Measurements from ENCODE around the gene FBXL20.

Gene FBXL20

DNA sequence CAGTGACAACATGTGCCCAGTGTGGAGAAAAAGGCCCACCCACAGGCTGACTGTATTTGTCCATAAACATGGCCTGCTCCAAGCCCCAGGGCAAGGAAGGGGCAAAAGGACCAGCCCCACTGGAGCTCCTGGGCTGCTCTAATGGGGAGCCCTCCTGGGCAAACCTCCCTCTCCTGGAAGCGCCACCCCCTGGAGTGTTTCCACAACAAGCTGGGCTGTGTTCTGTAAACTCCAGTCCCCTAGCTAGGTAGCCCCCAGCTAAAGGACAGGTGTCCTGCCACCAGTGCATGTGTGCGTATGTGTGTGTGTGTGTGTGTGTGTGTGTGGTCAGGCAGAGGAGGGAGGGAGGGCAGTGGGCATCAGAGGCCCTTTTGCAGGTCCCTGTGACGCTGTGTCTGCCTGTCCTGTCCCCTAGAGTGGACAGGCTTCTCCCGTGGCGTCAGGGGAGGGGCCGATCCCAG lies 164.4 kb downstream of the FBXL20 start (continued):
- TF ChIP-seq ZNF121 (tag by site-specific recombination; IDR thresholded peaks at IDR 0.05): no peak
- TF ChIP-seq ZNF404 (tag by site-specific recombination; IDR thresholded peaks at IDR 0.05): no peak
- TF ChIP-seq, protein P1, sequence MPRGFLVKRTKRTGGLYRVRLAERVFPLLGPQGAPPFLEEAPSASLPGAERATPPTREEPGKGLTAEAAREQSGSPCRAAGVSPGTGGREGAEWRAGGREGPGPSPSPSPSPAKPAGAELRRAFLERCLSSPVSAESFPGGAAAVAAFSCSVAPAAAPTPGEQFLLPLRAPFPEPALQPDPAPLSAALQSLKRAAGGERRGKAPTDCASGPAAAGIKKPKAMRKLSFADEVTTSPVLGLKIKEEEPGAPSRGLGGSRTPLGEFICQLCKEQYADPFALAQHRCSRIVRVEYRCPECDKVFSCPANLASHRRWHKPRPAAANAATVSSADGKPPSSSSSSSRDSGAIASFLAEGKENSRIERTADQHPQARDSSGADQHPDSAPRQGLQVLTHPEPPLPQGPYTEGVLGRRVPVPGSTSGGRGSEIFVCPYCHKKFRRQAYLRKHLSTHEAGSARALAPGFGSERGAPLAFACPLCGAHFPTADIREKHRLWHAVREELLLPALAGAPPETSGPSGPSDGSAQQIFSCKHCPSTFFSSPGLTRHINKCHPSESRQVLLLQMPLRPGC (tag by site-specific recombination; IDR thresholded peaks at IDR 0.05): no peak
- TF ChIP-seq ZNF169 (tag by site-specific recombination; IDR thresholded peaks at IDR 0.05): no peak
- no peak for TF ChIP-seq ZNF350 (tag by site-specific recombination; IDR thresholded peaks at IDR 0.05)
- no peak for TF ChIP-seq SP7 (tag by site-specific recombination; IDR thresholded peaks at IDR 0.05)
- no peak for TF ChIP-seq ZNF10 (tag by site-specific recombination; IDR thresholded peaks at IDR 0.05)
- TF ChIP-seq ZNF157 (tag by site-specific recombination; IDR thresholded peaks at IDR 0.05): no peak
- TF ChIP-seq ZNF174 (tag by site-specific recombination; IDR thresholded peaks at IDR 0.05): no peak
- TF ChIP-seq WT1 (tag by site-specific recombination; IDR thresholded peaks at IDR 0.05): no peak
- TF ChIP-seq ZNF391 (tag by site-specific recombination; IDR thresholded peaks at IDR 0.05; ENCODE audit: borderline replicate concordance, low read depth): no peak
- no peak for TF ChIP-seq ZFP37 (tag by site-specific recombination; IDR thresholded peaks at IDR 0.05)
- no peak for TF ChIP-seq ZNF23 (tag by site-specific recombination; IDR thresholded peaks at IDR 0.05; ENCODE audit: borderline replicate concordance)
- peak; percentile 98 for TF ChIP-seq GLIS1 (tag by site-specific recombination; IDR thresholded peaks at IDR 0.05)
- no peak for TF ChIP-seq ZNF140 (tag by site-specific recombination; IDR thresholded peaks at IDR 0.05)
- TF ChIP-seq ZNF529 (tag by site-specific recombination; IDR thresholded peaks at IDR 0.05; ENCODE audit: insufficient replicate concordance): no peak
- TF ChIP-seq ZNF274 (IDR thresholded peaks at IDR 0.05; ENCODE audit: low read length): no peak
- no peak for TF ChIP-seq ZNF274 (tag by site-specific recombination; IDR thresholded peaks at IDR 0.05; ENCODE audit: borderline replicate concordance)
- no peak for TF ChIP-seq ZNF138 (tag by site-specific recombination; IDR thresholded peaks at IDR 0.05; ENCODE audit: borderline replicate concordance)
- TF ChIP-seq OSR2 (tag by site-specific recombination; IDR thresholded peaks at IDR 0.05): no peak
- no peak for TF ChIP-seq ZNF132 (tag by site-specific recombination; IDR thresholded peaks at IDR 0.05; ENCODE audit: borderline replicate concordance)
- TF ChIP-seq, protein P2, sequence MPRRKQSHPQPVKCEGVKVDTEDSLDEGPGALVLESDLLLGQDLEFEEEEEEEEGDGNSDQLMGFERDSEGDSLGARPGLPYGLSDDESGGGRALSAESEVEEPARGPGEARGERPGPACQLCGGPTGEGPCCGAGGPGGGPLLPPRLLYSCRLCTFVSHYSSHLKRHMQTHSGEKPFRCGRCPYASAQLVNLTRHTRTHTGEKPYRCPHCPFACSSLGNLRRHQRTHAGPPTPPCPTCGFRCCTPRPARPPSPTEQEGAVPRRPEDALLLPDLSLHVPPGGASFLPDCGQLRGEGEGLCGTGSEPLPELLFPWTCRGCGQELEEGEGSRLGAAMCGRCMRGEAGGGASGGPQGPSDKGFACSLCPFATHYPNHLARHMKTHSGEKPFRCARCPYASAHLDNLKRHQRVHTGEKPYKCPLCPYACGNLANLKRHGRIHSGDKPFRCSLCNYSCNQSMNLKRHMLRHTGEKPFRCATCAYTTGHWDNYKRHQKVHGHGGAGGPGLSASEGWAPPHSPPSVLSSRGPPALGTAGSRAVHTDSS (tag by site-specific recombination; IDR thresholded peaks at IDR 0.05): no peak
- TF ChIP-seq ZBTB20 (tag by site-specific recombination; IDR thresholded peaks at IDR 0.05): no peak
- no peak for TF ChIP-seq ZNF248 (tag by site-specific recombination; IDR thresholded peaks at IDR 0.05)
- TF ChIP-seq ZNF658 (tag by site-specific recombination; IDR thresholded peaks at IDR 0.05): no peak
- no peak for TF ChIP-seq ZBTB8A (tag by site-specific recombination; IDR thresholded peaks at IDR 0.05)
- no peak for TF ChIP-seq ZNF785 (tag by site-specific recombination; IDR thresholded peaks at IDR 0.05)
- no peak for TF ChIP-seq GFI1B (tag by site-specific recombination; IDR thresholded peaks at IDR 0.05)
- TF ChIP-seq, protein P3, sequence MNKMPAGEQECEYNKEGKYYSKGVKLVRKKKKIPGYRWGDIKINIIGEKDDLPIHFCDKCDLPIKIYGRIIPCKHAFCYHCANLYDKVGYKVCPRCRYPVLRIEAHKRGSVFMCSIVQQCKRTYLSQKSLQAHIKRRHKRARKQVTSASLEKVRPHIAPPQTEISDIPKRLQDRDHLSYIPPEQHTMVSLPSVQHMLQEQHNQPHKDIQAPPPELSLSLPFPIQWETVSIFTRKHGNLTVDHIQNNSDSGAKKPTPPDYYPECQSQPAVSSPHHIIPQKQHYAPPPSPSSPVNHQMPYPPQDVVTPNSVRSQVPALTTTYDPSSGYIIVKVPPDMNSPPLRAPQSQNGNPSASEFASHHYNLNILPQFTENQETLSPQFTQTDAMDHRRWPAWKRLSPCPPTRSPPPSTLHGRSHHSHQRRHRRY (tag by site-specific recombination; IDR thresholded peaks at IDR 0.05): no peak
- TF ChIP-seq ZNF701 (tag by site-specific recombination; IDR thresholded peaks at IDR 0.05): no peak
- no peak for TF ChIP-seq ZNF221 (tag by site-specific recombination; IDR thresholded peaks at IDR 0.05; ENCODE audit: borderline replicate concordance)

Data from HEK293 (cell line).